CMK (cell line): ENCODE results near the gene COL23A1.

Experiments used
- DNase-seq: peaks from one replicate; pipeline ENCODE4 v3.0.0-alpha.2; 2010; ENCODE audit warnings: low read depth

Gene COL23A1

GRCh38 chr5:178296066-178296465 lies 294.1 kb downstream of the COL23A1 start:
- no peak for DNase-seq

- DNase-seq, result no peak
These were observed 294.6 kb downstream of the COL23A1 start for GRCh38 chr5:178295589-178295988.

GRCh38 chr5:178293815-178294214 lies 296.4 kb downstream of the COL23A1 start:
- no peak for DNase-seq

GRCh38 chr5:178293400-178293799 lies 296.8 kb downstream of the COL23A1 start:
- DNase-seq, result no peak

- DNase-seq, result no peak
These were observed 297.4 kb downstream of the COL23A1 start for GRCh38 chr5:178292826-178293205.

GRCh38 chr5:178291969-178292825 lies 298.0 kb downstream of the COL23A1 start:
- DNase-seq, result no peak

- DNase-seq, result no peak
These were observed 299.0 kb downstream of the COL23A1 start for GRCh38 chr5:178291161-178291561.

GRCh38 chr5:178290376-178290775 lies 299.8 kb downstream of the COL23A1 start:
- DNase-seq, result no peak

- no peak for DNase-seq
These were observed 300.8 kb downstream of the COL23A1 start for GRCh38 chr5:178289438-178289837.

- DNase-seq, result no peak
These were observed 301.5 kb downstream of the COL23A1 start for GRCh38 chr5:178288401-178289368.

- no peak for DNase-seq
These were observed 302.4 kb downstream of the COL23A1 start for GRCh38 chr5:178287791-178288105.

- DNase-seq, result no peak
These were observed 303.0 kb downstream of the COL23A1 start for GRCh38 chr5:178287091-178287790.

GRCh38 chr5:178286226-178287090 lies 303.7 kb downstream of the COL23A1 start:
- DNase-seq, result no peak

- no peak for DNase-seq
These were observed 304.6 kb downstream of the COL23A1 start for GRCh38 chr5:178285399-178286225.

GRCh38 chr5:178284996-178285395 lies 305.2 kb downstream of the COL23A1 start:
- DNase-seq, result peak; percentile 32

- DNase-seq, result peak; percentile 36
These were observed 306.0 kb downstream of the COL23A1 start for GRCh38 chr5:178284093-178284675.

- DNase-seq, result no peak
These were observed 306.7 kb downstream of the COL23A1 start for GRCh38 chr5:178283520-178283919.

GRCh38 chr5:178282391-178282790 lies 307.8 kb downstream of the COL23A1 start:
- no peak for DNase-seq

GRCh38 chr5:178281331-178281730 lies 308.9 kb downstream of the COL23A1 start:
- DNase-seq, result no peak

- DNase-seq, result no peak
These were observed 309.6 kb downstream of the COL23A1 start for GRCh38 chr5:178280631-178281030.
